Thymus (tissue), 11 donors: ENCODE data around the gene VAMP5. TPM values are rescaled to one million over a fixed set of nuclear protein-coding genes. Genes with fewer than 3 reads are reported as not detected.
"Not testable (repeated sequence)": the region's sequence is repeated elsewhere in the genome, so short reads cannot be mapped to it uniquely, and the experiment has no call there.

Experiments
- DNase-seq, 9 donors: peaks; one replicate each; pipeline ENCODE4 v3.0.0-alpha.2; 2013; ENCODE audit warnings: low spot score in 9 of 9, low read depth in 6 of 9, missing footprints in 1 of 9
- H3K27ac ChIP-seq, 2 donors: one replicate each; pipeline ENCODE4 v1.5.1; 2013; ENCODE audit warnings: control low read depth in 1 of 2, low read depth in 1 of 2, low read length in 1 of 2, mild to moderate bottlenecking in 1 of 2, moderate library complexity in 1 of 2
- H3K27me3 ChIP-seq, 2 donors: one replicate each; pipeline ENCODE4 v1.5.1; 2013; ENCODE audit warnings: low read length in 1 of 2; ENCODE audit not compliant: control insufficient read depth in 2 of 2, insufficient read depth in 1 of 2
- H3K36me3 ChIP-seq, 2 donors: one replicate each; pipeline ENCODE4 v1.5.1; 2013; ENCODE audit warnings: low read length in 1 of 2, mild to moderate bottlenecking in 1 of 2, moderate library complexity in 1 of 2; ENCODE audit not compliant: control insufficient read depth in 2 of 2, insufficient read depth in 2 of 2
- H3K4me1 ChIP-seq, 2 donors: one replicate each; pipeline ENCODE4 v1.5.1; 2013; ENCODE audit warnings: low read length in 2 of 2; ENCODE audit not compliant: control insufficient read depth in 2 of 2, insufficient read depth in 2 of 2
- H3K4me3 ChIP-seq, 2 donors: one replicate each; pipeline ENCODE4 v1.5.1; 2013; ENCODE audit warnings: low read length in 2 of 2, control low read depth in 1 of 2, mild to moderate bottlenecking in 1 of 2
- H3K9me3 ChIP-seq, 2 donors: one replicate each; pipeline ENCODE4 v1.5.1; 2013; ENCODE audit warnings: low read length in 1 of 2, mild to moderate bottlenecking in 1 of 2; ENCODE audit not compliant: control insufficient read depth in 2 of 2, insufficient read depth in 1 of 2
- WGBS: extraction: QIAGEN DNeasy Blood & Tissue Kit; methylation state at CpG from one replicate; pipeline ENCODE4 v1.1.7; 2013; 5-methylcytosine and 5-hydroxymethylcytosine counted together
- polyA plus RNA-seq: library from polyadenylated mRNA; stranded (reverse); fragments of 200-250 nt; gene quantifications from one replicate; pipeline ENCODE4 v1.2.3, GENCODE V29; 2013
- total RNA-seq: library from RNA; stranded (reverse); fragments of 120-200 nt; gene quantifications from one replicate; pipeline ENCODE4 v1.2.4, GENCODE V29; 2013
- donor health status: healthy.

The VAMP5 gene
- total and polyA plus RNA-seq, 2 donors, result 19.0 to 93.2 TPM

DNA sequence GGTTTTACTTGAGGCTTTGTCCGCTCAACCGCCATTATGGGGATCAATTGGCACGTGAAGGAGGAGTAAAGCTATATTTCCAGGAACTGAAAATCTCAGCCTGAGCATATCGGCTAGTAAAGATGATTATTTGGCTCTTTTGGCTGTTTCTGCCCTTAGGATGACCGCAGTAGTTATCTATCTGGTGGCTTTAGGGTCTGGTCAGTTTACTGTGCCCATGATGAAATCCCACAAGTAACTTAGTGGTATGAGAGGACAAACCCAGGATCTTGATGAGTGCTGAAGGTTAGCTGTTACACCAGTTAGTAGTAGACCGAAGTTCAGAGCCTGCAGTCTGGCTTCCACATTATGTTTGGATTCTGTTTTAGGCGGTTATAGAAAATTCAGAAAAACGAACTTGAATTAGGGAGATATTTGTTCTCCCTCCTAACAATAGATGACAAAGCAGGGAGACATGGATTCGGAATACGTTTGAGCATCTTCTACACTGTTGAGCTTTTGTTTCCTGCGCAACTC lies 44.0 kb upstream of the VAMP5 start:
- no peak for DNase-seq
- 3% methylated on average over 11 of the region's 11 CpGs for WGBS
- Histone ChIP-seq H3K27ac (peak overlapping the region; percentile 59 to 72), H3K4me1 (peaks cover 8 to 23% of the 10 kb centered on the region in 2 donors), H3K27me3 (no peaks in the 10 kb centered on the region), H3K36me3 (peaks cover 21 to 48% of the 10 kb centered on the region in 2 donors), H3K4me3 (peak overlapping the region; percentile 65 to 88), H3K9me3 (no peaks in the 10 kb centered on the region)

DNA sequence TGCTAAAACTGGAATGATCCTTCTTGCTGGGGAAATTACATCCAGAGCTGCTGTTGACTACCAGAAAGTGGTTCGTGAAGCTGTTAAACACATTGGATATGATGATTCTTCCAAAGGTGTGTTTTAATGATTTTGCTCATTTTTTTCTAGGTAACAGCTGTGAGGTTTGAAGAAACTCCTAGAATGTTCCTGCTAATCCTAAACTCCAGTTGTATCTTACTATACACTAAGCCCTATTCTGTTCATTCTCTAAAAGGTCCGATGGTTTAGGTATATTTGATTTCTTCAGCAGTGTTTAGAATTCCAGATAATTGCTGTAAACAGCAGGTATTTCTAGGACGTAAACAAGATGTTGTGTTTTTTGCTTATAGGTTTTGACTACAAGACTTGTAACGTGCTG lies 43.0 kb upstream of the VAMP5 start:
- DNase-seq, result no peak
- peaks cover 8 to 23% of the 10 kb centered on the region in 2 donors for H3K4me1 ChIP-seq
- no peaks in the 10 kb centered on the region for H3K27me3 ChIP-seq
- H3K36me3 ChIP-seq, result peaks cover 28 to 59% of the 10 kb centered on the region in 2 donors
- 57% methylated on average over 4 of the region's 4 CpGs for WGBS
- no peak overlapping the region for H3K27ac ChIP-seq
- no peaks in the 10 kb centered on the region for H3K9me3 ChIP-seq
- H3K4me3 ChIP-seq, result peak overlapping the region; percentile 65 to 88

DNA sequence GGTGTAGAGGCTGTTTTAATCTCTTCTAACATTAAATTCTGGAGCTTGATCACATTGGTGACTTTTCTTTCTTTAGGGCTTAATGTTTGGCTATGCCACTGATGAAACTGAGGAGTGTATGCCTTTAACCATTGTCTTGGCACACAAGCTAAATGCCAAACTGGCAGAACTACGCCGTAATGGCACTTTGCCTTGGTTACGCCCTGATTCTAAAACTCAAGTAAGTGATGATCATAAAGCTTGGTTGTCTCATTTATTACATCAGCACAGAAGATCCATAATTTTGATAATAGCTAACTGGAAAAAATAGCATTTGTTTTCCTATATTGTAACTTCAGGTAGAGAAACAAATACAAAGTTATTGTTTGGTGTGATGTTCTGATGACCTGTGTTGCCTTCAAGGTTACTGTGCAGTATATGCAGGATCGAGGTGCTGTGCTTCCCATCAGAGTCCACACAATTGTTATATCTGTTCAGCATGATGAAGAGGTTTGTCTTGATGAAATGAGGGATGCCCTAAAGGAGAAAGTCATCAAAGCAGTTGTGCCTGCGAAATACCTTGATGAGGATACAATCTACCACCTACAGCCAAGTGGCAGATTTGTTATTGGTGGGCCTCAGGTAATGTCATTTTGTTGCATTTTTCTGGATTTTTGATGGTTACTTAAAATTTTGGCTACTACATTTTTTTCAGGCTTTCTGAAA lies 42.3 kb upstream of the VAMP5 start:
- Histone ChIP-seq H3K9me3 (no peaks in the 10 kb centered on the region), H3K4me3 (no peak overlapping the region), H3K36me3 (peaks cover 31 to 64% of the 10 kb centered on the region in 2 donors), H3K27ac (no peak overlapping the region), H3K4me1 (peaks cover 8 to 23% of the 10 kb centered on the region in 2 donors), H3K27me3 (no peaks in the 10 kb centered on the region)
- DNase-seq, result no peak
- WGBS, result 90% methylated on average over 5 of the region's 5 CpGs

DNA sequence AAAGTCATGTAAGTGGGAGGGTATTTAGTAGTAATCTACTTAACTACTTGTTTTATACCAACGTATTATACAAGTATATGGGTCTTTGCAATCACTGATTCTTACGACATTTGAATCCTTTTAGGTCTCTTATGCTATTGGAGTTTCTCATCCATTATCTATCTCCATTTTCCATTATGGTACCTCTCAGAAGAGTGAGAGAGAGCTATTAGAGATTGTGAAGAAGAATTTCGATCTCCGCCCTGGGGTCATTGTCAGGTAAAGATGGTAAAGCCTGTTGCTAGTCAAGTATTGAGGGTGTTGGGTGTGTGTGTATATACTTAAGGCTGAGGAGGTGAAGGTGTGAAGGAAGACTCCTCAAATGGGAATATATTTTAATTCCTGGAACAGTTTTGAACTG lies 41.5 kb upstream of the VAMP5 start:
- 95% methylated on average over 4 of the region's 4 CpGs for WGBS
- Histone ChIP-seq H3K27ac (no peak overlapping the region), H3K36me3 (peaks cover 35 to 68% of the 10 kb centered on the region in 2 donors), H3K27me3 (no peaks in the 10 kb centered on the region), H3K9me3 (no peaks in the 10 kb centered on the region), H3K4me3 (no peak overlapping the region), H3K4me1 (peaks cover under 1 to 16% of the 10 kb centered on the region in 2 donors)
- DNase-seq, result no peak

DNA sequence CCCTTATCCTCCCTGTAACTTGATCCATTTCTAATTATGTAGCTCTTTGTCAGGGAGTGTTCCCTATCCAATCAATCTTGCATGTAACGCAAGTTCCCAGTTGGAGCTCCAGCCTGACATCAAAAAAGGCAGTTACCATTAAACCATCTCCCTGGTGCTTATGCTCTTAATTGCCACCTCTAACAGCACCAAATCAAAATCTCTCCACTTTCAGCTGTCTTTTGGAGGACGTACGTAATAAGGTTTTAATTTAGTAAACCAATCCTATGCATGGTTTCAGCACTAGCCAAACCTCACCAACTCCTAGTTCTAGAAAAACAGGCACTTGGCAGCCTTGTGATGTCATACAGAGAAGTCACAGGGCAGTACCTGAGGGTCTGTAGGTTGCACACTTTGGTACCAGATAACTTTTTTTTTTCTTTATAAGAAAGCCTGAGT lies 40.0 kb upstream of the VAMP5 start:
- H3K4me3 ChIP-seq, result not testable (repeated sequence)
- H3K36me3 ChIP-seq, result peaks cover 39 to 75% of the 10 kb centered on the region in 2 donors

DNA sequence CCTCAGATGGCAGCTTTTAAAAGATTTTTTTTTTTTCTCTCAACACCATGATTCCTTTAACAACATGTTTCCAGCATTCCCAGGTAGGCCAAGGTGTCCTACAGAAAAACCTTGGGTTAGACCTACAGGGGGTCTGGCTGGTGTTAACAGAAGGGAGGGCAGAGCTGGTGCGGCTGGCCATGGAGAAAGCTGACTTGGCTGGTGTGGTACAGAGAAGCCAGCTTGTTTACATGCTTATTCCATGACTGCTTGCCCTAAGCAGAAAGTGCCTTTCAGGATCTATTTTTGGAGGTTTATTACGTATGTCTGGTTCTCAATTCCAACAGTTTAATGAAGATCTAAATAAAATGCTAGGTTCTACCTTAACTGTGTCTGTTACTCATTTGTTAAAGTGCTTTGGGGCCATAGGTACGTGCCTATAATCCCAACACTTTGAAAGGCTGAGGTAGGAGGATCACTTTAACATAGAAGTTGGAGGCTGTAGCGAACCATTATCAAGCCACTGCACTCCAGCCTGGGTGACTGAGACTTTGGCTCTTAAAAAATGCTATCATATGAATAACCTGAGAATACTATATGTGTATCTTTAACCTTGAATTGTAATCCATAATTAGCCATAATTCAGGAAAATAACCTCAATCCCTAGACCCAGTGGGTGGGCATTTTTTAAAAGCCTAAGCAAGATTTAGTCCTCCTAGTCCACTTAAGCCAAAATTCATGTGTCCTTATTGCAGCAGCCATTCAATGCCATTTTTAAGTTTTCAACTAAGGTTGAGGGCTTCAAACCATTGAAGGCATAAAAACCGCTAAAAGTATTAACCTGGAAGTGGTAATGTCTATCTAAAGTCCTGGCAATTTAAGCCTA lies 39.1 kb upstream of the VAMP5 start:
- not testable (repeated sequence) for H3K4me3 ChIP-seq, H3K27ac ChIP-seq, DNase-seq, H3K27me3 ChIP-seq, H3K9me3 ChIP-seq
- WGBS, result 96% methylated on average over 5 of the region's 5 CpGs
- peaks cover 0 to 12% of the 10 kb centered on the region in 2 donors for H3K4me1 ChIP-seq
- H3K36me3 ChIP-seq, result peaks cover 43 to 79% of the 10 kb centered on the region in 2 donors

More for the DNA sequence above, 40.0 kb upstream of the VAMP5 start:
- WGBS, result 97% methylated on average over 3 of the region's 3 CpGs
- not testable (repeated sequence) for H3K9me3 ChIP-seq, DNase-seq, H3K27ac ChIP-seq, H3K27me3 ChIP-seq
- peaks cover 0 to 16% of the 10 kb centered on the region in 2 donors for H3K4me1 ChIP-seq

DNA sequence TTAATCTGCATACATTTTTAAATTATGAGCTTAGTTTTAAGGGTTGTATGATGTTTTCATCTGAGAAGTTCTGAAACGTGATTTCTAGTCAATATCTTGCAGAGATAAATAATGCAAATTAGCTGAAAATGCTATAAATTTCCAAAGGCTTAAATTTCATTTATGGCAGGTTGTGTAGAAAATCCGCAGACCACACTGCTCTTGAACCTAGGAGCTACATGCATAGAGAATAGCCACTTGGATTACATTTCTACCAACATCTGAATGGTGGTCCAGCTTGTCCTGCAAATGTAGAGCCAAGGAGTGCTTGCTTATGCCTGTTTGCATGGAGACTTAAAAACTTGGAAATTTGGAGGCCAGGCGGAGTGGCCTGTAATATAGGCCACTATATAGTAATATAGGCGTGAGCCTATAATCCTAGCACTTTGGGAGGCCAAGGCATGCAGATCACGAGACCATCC lies 38.4 kb upstream of the VAMP5 start:
- Histone ChIP-seq H3K36me3 (peaks cover 49 to 80% of the 10 kb centered on the region in 2 donors), H3K27me3 (no peaks in the 10 kb centered on the region), H3K9me3 (no peaks in the 10 kb centered on the region), H3K4me3 (no peak overlapping the region), H3K4me1 (peaks cover 0 to 8% of the 10 kb centered on the region in 2 donors), H3K27ac (no peak overlapping the region)
- whole genome bisulfite sequencing, result 95% methylated on average over 5 of the region's 5 CpGs
- no peak for DNase-seq

DNA sequence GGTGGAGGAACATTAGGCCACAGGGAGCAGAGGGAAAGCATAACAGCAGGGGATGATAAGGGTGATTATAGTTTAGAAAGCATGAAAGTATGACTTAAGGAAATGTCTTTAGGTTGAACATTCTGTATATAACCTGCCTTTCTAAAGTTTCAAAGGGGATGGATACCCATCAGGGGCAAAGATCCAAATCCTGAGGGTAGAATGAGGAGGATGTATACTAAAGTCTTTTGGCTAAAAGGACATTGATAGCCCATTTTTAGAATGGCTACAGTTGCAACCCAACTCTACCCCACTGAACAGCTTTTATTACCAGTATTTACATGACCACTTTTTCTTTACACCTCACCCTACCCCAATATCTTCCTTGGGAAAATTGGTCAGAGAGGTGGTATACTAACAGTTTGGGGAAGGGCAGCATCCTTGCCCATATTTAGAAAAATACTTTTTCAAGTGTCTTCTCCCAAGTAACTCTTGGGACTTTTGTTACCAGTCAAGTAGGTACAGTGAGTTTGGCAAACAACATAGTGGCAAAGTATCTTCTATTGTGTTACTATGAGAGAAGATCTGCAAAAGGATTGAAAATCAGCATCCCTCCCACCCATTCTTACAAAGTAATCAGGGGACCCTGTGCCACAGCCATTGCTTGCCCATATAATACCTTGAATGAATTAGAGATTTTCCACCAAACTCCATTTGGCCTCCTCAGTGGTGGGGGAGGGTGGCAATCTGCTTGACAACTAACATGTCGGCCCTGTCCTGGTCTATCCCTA lies 37.0 kb upstream of the VAMP5 start:
- Histone ChIP-seq H3K27ac (no peak overlapping the region), H3K4me1 (peaks cover 0 to 3% of the 10 kb centered on the region in 2 donors), H3K36me3 (peaks cover 45 to 80% of the 10 kb centered on the region in 2 donors), H3K4me3 (no peak overlapping the region), H3K27me3 (no peaks in the 10 kb centered on the region), H3K9me3 (no peaks in the 10 kb centered on the region)
- 95% methylated on average over 1 of the region's 1 CpG for WGBS
- no peak for DNase-seq
